Lung (tissue), 12 donors: ENCODE measurements around the gene CBLB. TPM values are rescaled to one million over a fixed set of nuclear protein-coding genes. Genes with fewer than 3 reads are reported as not detected.

Experiments
- ATAC-seq: fragments of 200-7000 bp; cut with Tn5 transposase; one replicate; pipeline ENCODE4 v1.9.1; 2020; ENCODE audit warnings: moderate number of reproducible peaks; ENCODE audit not compliant: insufficient read depth, low FRiP score
- DNase-seq, 3 donors: peaks; one replicate each; pipeline ENCODE4 v3.0.0-alpha.2; 2013 to 2017
- H3K27ac ChIP-seq, 2 donors: one replicate each; pipeline ENCODE4 v1.5.1; 2013; ENCODE audit warnings: mild to moderate bottlenecking in 2 of 2, moderate library complexity in 2 of 2, control low read depth in 1 of 2, inconsistent platforms in 1 of 2, low read depth in 1 of 2, low read length in 1 of 2
- H3K27me3 ChIP-seq, 3 donors: one replicate each; pipeline ENCODE4 v1.5.1; 2013; ENCODE audit warnings: low read length in 2 of 3; ENCODE audit not compliant: control insufficient read depth in 3 of 3, insufficient read depth in 3 of 3
- H3K36me3 ChIP-seq, 4 donors: one replicate each; pipeline ENCODE4 v1.5.1; 2013; ENCODE audit warnings: low read length in 4 of 4, mild to moderate bottlenecking in 1 of 4, moderate library complexity in 1 of 4; ENCODE audit not compliant: control insufficient read depth in 4 of 4, insufficient read depth in 4 of 4
- H3K4me1 ChIP-seq, 5 donors: one replicate each; pipeline ENCODE4 v1.5.1; 2013; ENCODE audit warnings: low read length in 5 of 5, mild to moderate bottlenecking in 2 of 5, moderate library complexity in 1 of 5; ENCODE audit not compliant: control insufficient read depth in 5 of 5, insufficient read depth in 5 of 5
- H3K4me3 ChIP-seq: one replicate; pipeline ENCODE4 v1.5.1; 2013; ENCODE audit warnings: mild to moderate bottlenecking, control low read depth, moderate library complexity
- H3K9ac ChIP-seq, 2 donors: one replicate each; pipeline ENCODE4 v1.5.1; 2013; ENCODE audit warnings: low read length in 2 of 2, control low read depth in 1 of 2; ENCODE audit not compliant: insufficient read depth in 1 of 2
- H3K9me3 ChIP-seq, 4 donors: one replicate each; pipeline ENCODE4 v1.5.1; 2013; ENCODE audit warnings: low read length in 3 of 4, mild to moderate bottlenecking in 1 of 4, moderate library complexity in 1 of 4; ENCODE audit not compliant: control insufficient read depth in 4 of 4, insufficient read depth in 3 of 4
- WGBS, 2 donors: extraction: QIAGEN DNeasy Blood & Tissue Kit; methylation state at CpG; one replicate each; pipeline ENCODE4 v1.1.7; 2013; 5-methylcytosine and 5-hydroxymethylcytosine counted together
- polyA plus RNA-seq, 2 donors: library from polyadenylated mRNA; stranded (reverse); fragments of 200-250 nt; gene quantifications; one replicate each; pipeline ENCODE4 v1.2.1, GENCODE V29; 2013
- total RNA-seq, 2 donors: library from RNA; depleted of rRNA in 1 of 2; stranded (reverse); fragments of >200 nt in 1 of 2; gene quantifications; one replicate each; pipeline ENCODE4 v1.2.1, GENCODE V29; 2014 to 2021
- TF ChIP-seq, protein P1 (sequence below): IDR thresholded peaks from 2 replicates; pipeline ENCODE4 v1.5.1; 2012; ENCODE audit warnings: mild to moderate bottlenecking; ENCODE audit errors: control extremely low read depth, extremely low read depth
- donor health status: control.
- donor health status: control.
- donor health status: Bipolar disorder and iron deficiency.
- donor health status: healthy.
- donor health status: DM: yes; HTN: yes; CAD: no.

CBLB gene
- total and polyA plus RNA-seq, 4 donors = 7.2 to 124 (median 24.6) TPM

DNA sequence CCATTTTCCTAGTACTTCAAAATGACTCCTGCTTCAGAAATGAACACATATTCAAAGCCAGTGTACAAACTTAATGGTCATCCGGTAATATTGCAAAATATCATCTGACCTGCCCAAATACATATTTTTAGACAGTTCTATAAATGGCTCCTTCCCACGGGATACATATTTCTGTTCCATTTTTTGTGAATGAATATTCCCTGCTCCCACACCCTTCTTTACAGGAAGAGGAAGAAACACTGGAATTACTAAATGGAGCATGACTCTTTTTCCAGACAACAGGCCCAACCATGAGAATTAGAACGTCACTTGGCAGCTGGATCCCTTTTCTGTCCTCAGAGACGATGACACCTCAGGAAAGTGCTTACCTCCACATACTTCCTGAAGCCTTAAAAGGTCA, 38.0 kb upstream of the CBLB start:
- peak in 2 of 3 donors; percentile 34 for DNase-seq
- H3K9me3 ChIP-seq = no peaks in the 10 kb centered on the region
- WGBS, 2 donors = 29 to 33% methylated on average over 4 of the region's 4 CpGs
- H3K27ac ChIP-seq = peak overlapping the region in 1 of 2 donors; percentile 66
- H3K9ac ChIP-seq = no peak overlapping the region
- ATAC-seq = peak; percentile 77
- TF ChIP-seq, protein P1, sequence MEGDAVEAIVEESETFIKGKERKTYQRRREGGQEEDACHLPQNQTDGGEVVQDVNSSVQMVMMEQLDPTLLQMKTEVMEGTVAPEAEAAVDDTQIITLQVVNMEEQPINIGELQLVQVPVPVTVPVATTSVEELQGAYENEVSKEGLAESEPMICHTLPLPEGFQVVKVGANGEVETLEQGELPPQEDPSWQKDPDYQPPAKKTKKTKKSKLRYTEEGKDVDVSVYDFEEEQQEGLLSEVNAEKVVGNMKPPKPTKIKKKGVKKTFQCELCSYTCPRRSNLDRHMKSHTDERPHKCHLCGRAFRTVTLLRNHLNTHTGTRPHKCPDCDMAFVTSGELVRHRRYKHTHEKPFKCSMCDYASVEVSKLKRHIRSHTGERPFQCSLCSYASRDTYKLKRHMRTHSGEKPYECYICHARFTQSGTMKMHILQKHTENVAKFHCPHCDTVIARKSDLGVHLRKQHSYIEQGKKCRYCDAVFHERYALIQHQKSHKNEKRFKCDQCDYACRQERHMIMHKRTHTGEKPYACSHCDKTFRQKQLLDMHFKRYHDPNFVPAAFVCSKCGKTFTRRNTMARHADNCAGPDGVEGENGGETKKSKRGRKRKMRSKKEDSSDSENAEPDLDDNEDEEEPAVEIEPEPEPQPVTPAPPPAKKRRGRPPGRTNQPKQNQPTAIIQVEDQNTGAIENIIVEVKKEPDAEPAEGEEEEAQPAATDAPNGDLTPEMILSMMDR = no peak
- no peaks in the 10 kb centered on the region for H3K36me3 ChIP-seq
- H3K4me3 ChIP-seq = no peak overlapping the region
- peaks cover 0 to 28% (median 0%) of the 10 kb centered on the region in 5 donors for H3K4me1 ChIP-seq
- H3K27me3 ChIP-seq = no peaks in the 10 kb centered on the region

GRCh38 chr3:105906345-105906744, 37.5 kb upstream of the CBLB start:
- Histone ChIP-seq H3K27me3 (no peaks in the 10 kb centered on the region), H3K9me3 (no peaks in the 10 kb centered on the region), H3K27ac (peak overlapping the region in 1 of 2 donors; percentile 86), H3K4me1 (peaks cover 0 to 28% (median 0%) of the 10 kb centered on the region in 5 donors), H3K36me3 (no peaks in the 10 kb centered on the region), H3K9ac (no peak overlapping the region), H3K4me3 (no peak overlapping the region)
- WGBS, 2 donors = 80 to 85% methylated on average over 1 of the region's 1 CpG
- TF ChIP-seq, protein P1 = no peak
- ATAC-seq (no peak), DNase-seq (no peak)

GRCh38 chr3:105905328-105905727, 36.5 kb upstream of the CBLB start:
- 62 to 84% methylated on average over 1 of the region's 1 CpG for WGBS, 2 donors
- Histone ChIP-seq H3K9ac (no peak overlapping the region), H3K27ac (no peak overlapping the region), H3K4me1 (peaks cover 0 to 28% (median 0%) of the 10 kb centered on the region in 5 donors), H3K36me3 (no peaks in the 10 kb centered on the region), H3K9me3 (no peaks in the 10 kb centered on the region), H3K27me3 (no peaks in the 10 kb centered on the region), H3K4me3 (no peak overlapping the region)
- TF ChIP-seq, protein P1 = no peak
- ATAC-seq = no peak
- no peak for DNase-seq

GRCh38 chr3:105904678-105905284, 36.0 kb upstream of the CBLB start:
- ATAC-seq (no peak), DNase-seq (peak in 1 of 3 donors; percentile 14)
- no peak overlapping the region for H3K27ac ChIP-seq
- no peaks in the 10 kb centered on the region for H3K9me3 ChIP-seq
- no peaks in the 10 kb centered on the region for H3K36me3 ChIP-seq
- no peak overlapping the region for H3K4me3 ChIP-seq
- TF ChIP-seq, protein P1 = no peak
- 72 to 87% methylated on average over 5 of the region's 5 CpGs for WGBS, 2 donors
- no peaks in the 10 kb centered on the region for H3K27me3 ChIP-seq
- H3K9ac ChIP-seq = no peak overlapping the region
- peaks cover 0 to 28% (median 0%) of the 10 kb centered on the region in 5 donors for H3K4me1 ChIP-seq
